DOHH2 (cell line): Measurements from ENCODE around the gene EFNA5.

Experiments
- H3F3A ChIP-seq: fragments of 200-600 bp; sonication (generic), shearing (Covaris generic); 2 replicates; pipeline ENCODE4 v1.6.0; 2016; ENCODE audit warnings: antibody characterized with exemption, mild to moderate bottlenecking; ENCODE audit not compliant: control insufficient read depth, insufficient read depth
- H3K27ac ChIP-seq: fragments of 200-600 bp; sonication (generic); 2 replicates; pipeline ENCODE4 v1.5.1; 2014; ENCODE audit warnings: low read depth, mild to moderate bottlenecking, low read length, moderate library complexity
- H3K27me3 ChIP-seq: fragments of 200-600 bp; sonication (generic); 2 replicates; pipeline ENCODE4 v1.6.1; 2014; ENCODE audit warnings: mild to moderate bottlenecking, low read length, mixed read lengths; ENCODE audit not compliant: control insufficient read depth
- H3K36me3 ChIP-seq: fragments of 200-600 bp; sonication (generic); 2 replicates; pipeline ENCODE4 v1.6.1; 2014; ENCODE audit warnings: mild to moderate bottlenecking, low read length, moderate library complexity, mixed read lengths; ENCODE audit not compliant: control insufficient read depth
- H3K4me1 ChIP-seq: fragments of 200-600 bp; sonication (generic); 2 replicates; pipeline ENCODE4 v1.6.1; 2014; ENCODE audit warnings: mild to moderate bottlenecking, low read length, mixed read lengths; ENCODE audit not compliant: control insufficient read depth
- H3K4me2 ChIP-seq: fragments of 200-600 bp; sonication (generic); 2 replicates; pipeline ENCODE4 v1.6.0; 2014; ENCODE audit warnings: mild to moderate bottlenecking, low read length, moderate library complexity
- H3K4me3 ChIP-seq: fragments of 200-600 bp; sonication (generic); 2 replicates; pipeline ENCODE4 v1.5.1; 2014; ENCODE audit warnings: mild to moderate bottlenecking, low read length, mixed read lengths
- H3K79me2 ChIP-seq: fragments of 200-600 bp; sonication (generic); 2 replicates; pipeline ENCODE4 v1.6.1; 2014; ENCODE audit warnings: mild to moderate bottlenecking, low read length, mixed read lengths; ENCODE audit not compliant: control insufficient read depth
- H3K9me2 ChIP-seq: fragments of 200-600 bp; sonication (generic); replicated peaks from 2 replicates; pipeline ENCODE4 v1.6.1; 2014; ENCODE audit warnings: mild to moderate bottlenecking, low read length, mixed read lengths; ENCODE audit not compliant: control insufficient read depth
- H3K9me3 ChIP-seq: fragments of 200-600 bp; sonication (generic); 2 replicates; pipeline ENCODE4 v1.6.1; 2014; ENCODE audit warnings: antibody characterized with exemption, low read length, mixed read lengths; ENCODE audit not compliant: control insufficient read depth, insufficient read depth
- H4K20me1 ChIP-seq: fragments of 200-600 bp; sonication (generic); 2 replicates; pipeline ENCODE4 v1.6.0; 2014; ENCODE audit warnings: low read depth, mild to moderate bottlenecking, antibody characterized with exemption, low read length, moderate library complexity; ENCODE audit not compliant: control insufficient read depth, insufficient read depth
- EZH2phosphoT487 ChIP-seq: fragments of 200-600 bp; sonication (generic); IDR thresholded peaks from 2 replicates; pipeline ENCODE4 v1.6.1; 2017; ENCODE audit warnings: borderline replicate concordance, mild to moderate bottlenecking, antibody characterized with exemption, low read length, moderate library complexity, mixed read lengths
- TF ChIP-seq, protein P1 (sequence below): fragments of 200-600 bp; sonication (generic); IDR thresholded peaks from one replicate; pipeline ENCODE4 v1.5.1; 2014; ENCODE audit warnings: antibody characterized with exemption, mild to moderate bottlenecking, low read depth, low read length; ENCODE audit not compliant: poor library complexity, severe bottlenecking

The EFNA5 gene

GRCh38 chr5:107510125-107510524 lies 160.6 kb downstream of the EFNA5 start:
- peaks cover 13% of the 10 kb centered on the region for H3K36me3 ChIP-seq
- no peaks in the 10 kb centered on the region for H3K9me3 ChIP-seq
- no peak overlapping the region for H3K4me3 ChIP-seq
- no peak overlapping the region for H3K4me2 ChIP-seq
- no peaks in the 10 kb centered on the region for H3F3A ChIP-seq
- no peaks in the 10 kb centered on the region for H3K4me1 ChIP-seq
- no peaks in the 10 kb centered on the region for H3K27me3 ChIP-seq
- TF ChIP-seq EZH2phosphoT487: no peak
- TF ChIP-seq, protein P1, sequence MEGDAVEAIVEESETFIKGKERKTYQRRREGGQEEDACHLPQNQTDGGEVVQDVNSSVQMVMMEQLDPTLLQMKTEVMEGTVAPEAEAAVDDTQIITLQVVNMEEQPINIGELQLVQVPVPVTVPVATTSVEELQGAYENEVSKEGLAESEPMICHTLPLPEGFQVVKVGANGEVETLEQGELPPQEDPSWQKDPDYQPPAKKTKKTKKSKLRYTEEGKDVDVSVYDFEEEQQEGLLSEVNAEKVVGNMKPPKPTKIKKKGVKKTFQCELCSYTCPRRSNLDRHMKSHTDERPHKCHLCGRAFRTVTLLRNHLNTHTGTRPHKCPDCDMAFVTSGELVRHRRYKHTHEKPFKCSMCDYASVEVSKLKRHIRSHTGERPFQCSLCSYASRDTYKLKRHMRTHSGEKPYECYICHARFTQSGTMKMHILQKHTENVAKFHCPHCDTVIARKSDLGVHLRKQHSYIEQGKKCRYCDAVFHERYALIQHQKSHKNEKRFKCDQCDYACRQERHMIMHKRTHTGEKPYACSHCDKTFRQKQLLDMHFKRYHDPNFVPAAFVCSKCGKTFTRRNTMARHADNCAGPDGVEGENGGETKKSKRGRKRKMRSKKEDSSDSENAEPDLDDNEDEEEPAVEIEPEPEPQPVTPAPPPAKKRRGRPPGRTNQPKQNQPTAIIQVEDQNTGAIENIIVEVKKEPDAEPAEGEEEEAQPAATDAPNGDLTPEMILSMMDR: no peak
- no peaks in the 10 kb centered on the region for H3K79me2 ChIP-seq
- H3K9me2 ChIP-seq: no peaks in the 10 kb centered on the region
- H3K27ac ChIP-seq: no peak overlapping the region
- H4K20me1 ChIP-seq: no peaks in the 10 kb centered on the region

DNA sequence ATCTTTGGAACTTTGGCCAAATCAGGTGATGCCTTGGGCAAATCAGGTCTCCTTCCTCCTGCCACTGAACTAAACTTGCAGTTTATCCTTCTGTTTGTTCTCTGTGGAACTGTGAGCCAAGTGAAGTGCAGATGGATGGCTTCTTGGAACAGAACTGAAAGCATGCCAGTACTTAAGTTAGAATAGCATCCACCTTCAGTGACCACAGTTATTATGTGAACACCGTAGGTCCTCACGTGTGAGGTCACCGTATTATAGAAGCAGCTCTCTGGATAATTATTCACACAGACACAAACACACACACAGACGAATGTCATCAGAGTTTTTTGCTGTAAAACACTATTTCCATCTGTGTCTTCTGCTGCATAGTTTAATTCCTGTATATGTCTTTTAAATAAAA lies 162.6 kb downstream of the EFNA5 start:
- no peaks in the 10 kb centered on the region for H3K79me2 ChIP-seq
- no peaks in the 10 kb centered on the region for H3K4me1 ChIP-seq
- H3K9me3 ChIP-seq: no peaks in the 10 kb centered on the region
- peaks cover 8% of the 10 kb centered on the region for H3K36me3 ChIP-seq
- TF ChIP-seq, protein P1: no peak
- no peak for TF ChIP-seq EZH2phosphoT487
- no peaks in the 10 kb centered on the region for H3K27me3 ChIP-seq
- H3K4me2 ChIP-seq: no peak overlapping the region
- no peak overlapping the region for H3K27ac ChIP-seq
- H4K20me1 ChIP-seq: no peaks in the 10 kb centered on the region
- no peaks in the 10 kb centered on the region for H3K9me2 ChIP-seq
- no peak overlapping the region for H3K4me3 ChIP-seq
- no peaks in the 10 kb centered on the region for H3F3A ChIP-seq

- H3F3A ChIP-seq: no peaks in the 10 kb centered on the region
- no peak overlapping the region for H3K27ac ChIP-seq
- H3K4me1 ChIP-seq: no peaks in the 10 kb centered on the region
- no peaks in the 10 kb centered on the region for H3K79me2 ChIP-seq
- no peaks in the 10 kb centered on the region for H3K9me2 ChIP-seq
- H4K20me1 ChIP-seq: no peaks in the 10 kb centered on the region
- no peak overlapping the region for H3K4me2 ChIP-seq
- TF ChIP-seq, protein P1: no peak
- no peak for TF ChIP-seq EZH2phosphoT487
- H3K27me3 ChIP-seq: no peaks in the 10 kb centered on the region
- H3K4me3 ChIP-seq: no peak overlapping the region
- H3K36me3 ChIP-seq: no peaks in the 10 kb centered on the region
- no peaks in the 10 kb centered on the region for H3K9me3 ChIP-seq
These were observed 164.8 kb downstream of the EFNA5 start for GRCh38 chr5:107505763-107506534.
